GM12892 (cell line): ENCODE data around the gene EIF5A2.

ENCODE experiments used
- POLR2A ChIP-seq: IDR thresholded peaks from 2 replicates; pipeline ENCODE4 v1.6.1; 2011; ENCODE audit warnings: low read depth, low read length, control low read depth
- TAF1 ChIP-seq: IDR thresholded peaks from 2 replicates; pipeline ENCODE4 v1.6.1; 2011; ENCODE audit warnings: low read depth, mild to moderate bottlenecking, control low read depth, low read length, borderline replicate concordance

DNA sequence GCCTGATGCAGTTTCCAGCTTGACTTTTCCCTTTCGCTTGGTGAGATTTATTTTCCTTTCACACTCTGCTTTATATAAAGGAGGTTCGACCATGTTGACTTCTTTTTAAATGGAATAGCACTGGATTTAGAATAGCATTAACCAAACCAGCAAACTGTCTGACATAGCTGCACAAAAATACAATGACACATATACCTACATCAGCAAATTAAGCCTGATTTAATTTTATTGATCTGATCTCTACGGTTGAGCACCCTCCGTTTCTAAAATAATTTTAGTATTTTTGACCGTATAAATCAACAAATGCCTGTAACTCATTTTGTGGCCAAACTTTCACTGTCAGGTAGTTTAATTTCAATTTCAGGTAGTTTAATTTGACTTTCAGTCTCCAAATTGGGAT lies 5.8 kb upstream of the EIF5A2 start:
- TF ChIP-seq TAF1 (no peak), POLR2A (no peak)
